OCI-LY3 (cell line): ENCODE data around the gene KCNF1.

Experiments used
- EZH2phosphoT487 ChIP-seq: fragments of 200-600 bp; shearing (Covaris generic); IDR thresholded peaks from 2 replicates; pipeline ENCODE4 v1.6.1; 2018; ENCODE audit warnings: antibody characterized with exemption, mixed run types, low read depth
- TF ChIP-seq, protein P1 (sequence below): fragments of 200-600, 300-600 bp; sonication (generic); IDR thresholded peaks from 2 replicates; pipeline ENCODE4 v1.5.1; 2014; ENCODE audit warnings: antibody characterized with exemption, low read length, low read depth

GRCh38 chr2:10923965-10924364, 12.2 kb downstream of the KCNF1 start:
- TF ChIP-seq, protein P1, sequence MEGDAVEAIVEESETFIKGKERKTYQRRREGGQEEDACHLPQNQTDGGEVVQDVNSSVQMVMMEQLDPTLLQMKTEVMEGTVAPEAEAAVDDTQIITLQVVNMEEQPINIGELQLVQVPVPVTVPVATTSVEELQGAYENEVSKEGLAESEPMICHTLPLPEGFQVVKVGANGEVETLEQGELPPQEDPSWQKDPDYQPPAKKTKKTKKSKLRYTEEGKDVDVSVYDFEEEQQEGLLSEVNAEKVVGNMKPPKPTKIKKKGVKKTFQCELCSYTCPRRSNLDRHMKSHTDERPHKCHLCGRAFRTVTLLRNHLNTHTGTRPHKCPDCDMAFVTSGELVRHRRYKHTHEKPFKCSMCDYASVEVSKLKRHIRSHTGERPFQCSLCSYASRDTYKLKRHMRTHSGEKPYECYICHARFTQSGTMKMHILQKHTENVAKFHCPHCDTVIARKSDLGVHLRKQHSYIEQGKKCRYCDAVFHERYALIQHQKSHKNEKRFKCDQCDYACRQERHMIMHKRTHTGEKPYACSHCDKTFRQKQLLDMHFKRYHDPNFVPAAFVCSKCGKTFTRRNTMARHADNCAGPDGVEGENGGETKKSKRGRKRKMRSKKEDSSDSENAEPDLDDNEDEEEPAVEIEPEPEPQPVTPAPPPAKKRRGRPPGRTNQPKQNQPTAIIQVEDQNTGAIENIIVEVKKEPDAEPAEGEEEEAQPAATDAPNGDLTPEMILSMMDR, result no peak
- no peak for TF ChIP-seq EZH2phosphoT487
